ENCODE measurements around the gene KRTAP29-1.
"Not testable (repeated sequence)": the region's sequence is repeated elsewhere in the genome, so short reads cannot be mapped to it uniquely, and the experiment has no call there.

The KRTAP29-1 gene

GRCh38 chr17:41301916-41302901 is at the start of gene KRTAP29-1:
Gene KRTAP29-1, minus strand, starts transcription at chr17:41302851. Its CDS starts 0 bp downstream, at chr17:41302851.
- DNase-seq = no peak

GRCh38 chr17:41351177-41351576 is 48.5 kb upstream of the KRTAP29-1 start:
- no peak for DNase-seq

DNA sequence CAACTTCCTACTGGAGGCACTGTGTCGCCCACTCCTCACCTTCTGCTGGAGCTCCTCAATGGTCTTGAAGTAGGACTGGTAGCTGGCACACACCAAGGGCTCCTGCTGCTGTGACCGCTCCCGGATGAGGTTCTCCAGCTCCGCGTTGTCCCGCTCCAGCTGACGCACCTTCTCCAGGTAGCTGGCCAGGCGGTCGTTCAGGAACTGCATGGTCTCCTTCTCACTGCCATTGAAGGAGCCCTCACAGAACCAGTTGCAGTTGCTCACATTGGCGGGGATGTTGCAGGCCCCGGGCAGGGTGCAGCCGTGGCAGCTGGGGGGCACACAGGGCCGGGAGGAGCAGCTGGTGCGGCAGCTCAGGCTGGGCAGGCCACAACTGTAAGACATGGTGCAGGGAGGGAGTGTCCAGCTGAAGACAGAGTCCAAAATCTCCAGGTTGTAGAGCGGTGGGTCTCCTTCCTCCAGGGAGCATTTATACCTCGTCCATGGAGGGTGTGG is 47.8 kb upstream of the KRTAP29-1 start, which contains the start of gene KRT33A:
Gene KRT33A, minus strand, starts transcription at position 448 of the 498 bp plus-strand sequence. Its CDS starts 61 bp downstream, at position 387.
- not testable (repeated sequence) for DNase-seq

GRCh38 chr17:41347869-41348760 is 45.5 kb upstream of the KRTAP29-1 start:
- no peak for DNase-seq

GRCh38 chr17:41346421-41346820 is 43.8 kb upstream of the KRTAP29-1 start:
- DNase-seq = not testable (repeated sequence)

DNA sequence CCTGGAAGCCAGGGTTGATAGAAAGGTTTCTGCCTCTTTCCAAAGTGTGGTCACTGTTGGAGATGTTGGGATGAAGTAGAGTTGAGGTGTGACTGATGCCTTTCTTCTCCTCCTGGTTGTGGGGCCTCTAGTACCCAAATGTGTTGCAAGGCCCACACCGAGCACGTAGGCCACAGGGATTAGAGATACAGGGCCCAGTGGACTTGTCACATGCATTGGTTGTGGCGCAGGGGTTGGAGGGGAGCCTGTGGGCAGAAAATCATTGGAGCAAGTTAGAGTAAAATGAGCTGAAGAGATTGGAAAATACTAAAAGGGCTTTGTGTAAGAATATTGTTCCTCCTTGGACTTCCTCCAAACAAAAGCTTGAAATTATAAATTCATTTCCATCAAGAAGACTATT is 43.3 kb upstream of the KRTAP29-1 start:
- DNase-seq = no peak

GRCh38 chr17:41343029-41343428 is 40.4 kb upstream of the KRTAP29-1 start:
- DNase-seq = no peak

GRCh38 chr17:41340934-41341861 is 38.5 kb upstream of the KRTAP29-1 start:
- peak; percentile 54 for DNase-seq

DNA sequence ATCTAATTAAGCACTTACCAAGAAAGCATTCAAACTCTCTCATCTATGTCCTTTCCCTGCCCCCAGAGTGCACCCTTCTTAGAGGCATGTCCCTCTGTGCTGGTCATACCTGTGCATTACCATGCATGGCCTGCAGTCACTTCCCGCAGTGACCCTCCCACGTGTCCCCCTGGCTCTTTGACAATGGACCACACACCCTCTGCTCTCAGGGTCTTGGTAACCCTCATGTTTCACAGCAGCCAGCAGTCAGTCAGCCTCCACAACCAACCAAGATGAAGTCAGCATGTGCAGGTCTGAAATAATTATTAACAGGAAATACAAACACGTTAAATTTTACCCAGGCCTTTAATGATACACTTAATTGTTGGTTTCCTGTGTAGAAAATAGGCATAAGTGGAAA is 37.8 kb upstream of the KRTAP29-1 start:
- no peak for DNase-seq

DNA sequence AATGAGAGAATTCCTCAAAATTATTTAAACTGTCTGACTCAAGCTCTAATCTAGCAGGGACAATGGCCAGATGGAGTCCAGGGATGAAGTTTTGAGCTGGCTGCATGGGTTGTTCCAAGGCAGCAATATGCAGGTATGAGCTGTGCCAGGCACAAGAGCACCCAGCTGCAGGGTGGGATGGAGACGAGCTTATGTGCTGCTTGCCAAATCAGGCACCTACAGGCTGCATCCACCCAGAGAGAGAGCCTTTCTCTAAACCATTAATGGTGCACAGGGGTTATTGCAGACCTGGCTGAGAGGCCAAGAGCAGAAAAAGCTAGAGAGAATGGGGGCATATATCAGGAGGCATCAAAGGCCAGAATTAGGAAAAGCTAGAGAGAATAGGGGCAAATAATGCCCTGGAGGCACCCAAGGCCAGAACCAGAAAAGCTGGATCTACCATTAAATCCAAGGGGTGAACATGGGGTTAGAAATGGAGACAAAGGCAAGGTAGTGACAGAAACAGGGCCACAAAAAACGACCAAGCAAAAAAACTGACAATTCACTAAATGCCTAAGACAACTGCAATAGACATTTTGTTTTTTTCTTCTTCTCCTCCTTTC is 37.0 kb upstream of the KRTAP29-1 start:
- DNase-seq = no peak

DNA sequence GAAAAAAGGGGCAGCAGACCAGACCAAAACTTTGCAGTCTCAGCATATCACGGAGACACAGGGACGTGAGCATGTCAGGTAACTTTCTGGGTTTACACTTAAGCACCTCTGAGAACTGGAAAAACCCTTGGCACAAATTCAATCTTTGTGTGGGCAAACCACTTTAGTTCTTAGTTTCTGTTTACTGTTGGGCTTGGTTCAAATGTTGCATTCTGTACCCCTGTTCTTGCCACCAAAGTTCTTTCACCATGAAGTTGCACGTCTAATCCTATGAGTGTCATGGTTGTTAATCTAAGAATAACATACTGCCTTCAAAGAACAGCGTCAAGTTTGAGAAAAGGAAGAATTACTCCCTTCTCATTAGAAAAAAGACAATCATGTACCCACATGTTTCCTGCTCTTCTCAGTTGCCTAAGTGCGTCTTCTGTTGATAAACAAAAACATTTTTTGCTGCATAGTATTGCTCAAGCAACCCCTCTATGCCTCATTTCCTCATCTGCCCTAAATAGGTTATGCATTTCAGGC is 36.4 kb upstream of the KRTAP29-1 start:
- peak; percentile 40 for DNase-seq

DNA sequence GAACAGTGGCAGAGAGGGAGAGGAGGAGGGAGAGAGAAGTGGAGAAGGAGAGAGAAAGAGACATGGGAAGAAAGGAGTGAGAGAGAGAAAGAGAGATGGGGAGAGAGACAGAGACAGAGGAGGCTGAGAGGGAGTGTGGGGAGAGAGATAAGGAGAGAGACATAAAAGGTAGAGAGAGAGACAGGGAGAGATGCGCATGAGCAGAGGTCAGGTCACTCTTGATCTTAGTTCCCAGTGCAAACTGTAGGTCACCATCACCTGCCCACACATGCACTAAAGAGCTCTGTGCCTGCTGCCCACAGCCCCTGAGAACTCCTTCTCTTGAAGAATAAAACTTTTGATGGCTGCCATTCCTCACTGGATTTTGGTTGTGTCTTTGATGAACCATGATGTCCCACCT is 33.1 kb upstream of the KRTAP29-1 start:
- no peak for DNase-seq

DNA sequence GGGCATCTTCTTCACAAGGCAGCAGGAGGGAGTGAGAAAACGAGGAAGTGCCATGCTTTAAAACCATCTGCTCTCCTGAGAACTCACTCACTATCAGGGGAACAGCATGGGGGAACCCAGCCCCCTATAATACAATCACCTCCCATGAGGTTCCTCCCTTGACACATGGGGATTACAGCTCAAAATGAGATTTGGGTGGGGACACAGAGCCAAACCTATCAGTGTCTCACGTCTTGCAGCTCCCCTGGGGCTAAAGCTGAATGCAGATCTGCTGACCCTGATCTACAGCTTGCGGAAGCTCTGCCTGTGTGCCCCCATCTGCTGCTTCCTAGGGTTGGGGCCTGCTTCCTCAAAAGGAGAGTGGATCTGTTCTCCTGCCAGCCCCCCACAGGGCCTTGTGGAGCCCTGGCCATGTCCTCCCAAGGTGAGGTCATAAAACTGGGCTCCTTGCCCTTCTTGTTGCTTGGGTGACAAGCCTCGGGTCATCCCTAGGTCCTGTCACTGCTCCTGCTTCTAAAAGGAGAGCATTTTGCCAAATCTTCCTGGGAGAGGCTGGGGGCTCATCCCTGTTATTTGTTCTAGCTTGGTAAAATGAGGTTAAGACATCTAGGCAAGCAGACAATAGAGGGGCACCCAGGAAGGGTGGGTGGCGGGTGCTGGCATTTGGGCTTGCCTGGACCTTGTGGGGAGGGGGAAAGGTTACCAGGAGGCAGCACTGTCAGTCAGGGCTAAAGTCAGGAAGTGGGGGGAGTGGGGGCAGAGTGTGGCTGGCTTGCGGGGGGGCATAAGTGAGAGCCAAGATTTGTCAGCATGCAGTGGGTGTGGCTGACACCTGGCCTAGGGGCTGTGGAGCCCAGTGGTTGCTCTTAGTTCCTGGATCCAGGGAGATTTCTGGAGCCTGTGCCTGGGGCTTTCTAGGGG is 32.0 kb upstream of the KRTAP29-1 start:
- DNase-seq = no peak

GRCh38 chr17:41333836-41334235 is 31.2 kb upstream of the KRTAP29-1 start:
- DNase-seq = no peak

DNA sequence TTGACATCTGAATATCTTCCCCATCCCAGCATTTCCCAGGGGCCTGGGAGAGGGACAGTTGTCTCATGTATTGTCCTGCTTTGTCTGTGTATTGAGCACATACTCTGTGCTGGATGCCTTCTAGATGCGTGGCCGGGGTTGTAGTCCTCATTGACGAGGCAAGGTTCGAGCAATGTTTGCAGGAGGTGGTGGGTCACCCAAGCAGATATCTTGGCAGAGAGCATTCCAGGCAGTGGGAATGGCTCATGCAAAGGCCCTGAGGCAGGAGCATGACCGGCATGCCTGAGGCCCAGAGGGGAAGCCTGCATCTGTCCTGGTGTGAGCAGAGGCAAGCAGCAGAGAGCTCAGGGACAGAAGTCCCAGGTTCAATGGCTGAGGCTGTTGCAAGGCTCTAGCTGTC is 30.4 kb upstream of the KRTAP29-1 start:
- no peak for DNase-seq

DNA sequence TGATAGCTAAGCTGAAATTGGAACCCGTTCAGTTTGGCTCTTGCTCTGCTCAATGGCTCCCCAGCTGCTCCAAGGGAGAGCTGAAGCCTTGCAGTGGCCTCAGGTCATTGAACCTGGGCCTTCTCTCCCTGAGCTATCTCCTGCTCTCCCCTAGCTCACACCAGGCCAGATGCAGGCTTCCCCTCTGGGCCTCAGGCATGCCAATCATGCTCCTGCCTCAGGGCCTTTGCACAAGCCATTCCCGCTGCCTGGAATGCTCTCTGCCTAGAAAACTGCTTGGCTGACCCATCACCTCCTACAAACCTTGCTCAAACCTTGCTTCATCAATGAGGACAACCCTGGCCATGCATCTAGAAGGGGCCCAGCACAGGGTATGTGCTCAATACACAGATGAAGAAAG is 29.6 kb upstream of the KRTAP29-1 start:
- no peak for DNase-seq

GRCh38 chr17:41331606-41332005 is 29.0 kb upstream of the KRTAP29-1 start:
- DNase-seq = no peak

- no peak for DNase-seq
Measured at GRCh38 chr17:41329279-41329948, 26.8 kb upstream of the KRTAP29-1 start.

DNA sequence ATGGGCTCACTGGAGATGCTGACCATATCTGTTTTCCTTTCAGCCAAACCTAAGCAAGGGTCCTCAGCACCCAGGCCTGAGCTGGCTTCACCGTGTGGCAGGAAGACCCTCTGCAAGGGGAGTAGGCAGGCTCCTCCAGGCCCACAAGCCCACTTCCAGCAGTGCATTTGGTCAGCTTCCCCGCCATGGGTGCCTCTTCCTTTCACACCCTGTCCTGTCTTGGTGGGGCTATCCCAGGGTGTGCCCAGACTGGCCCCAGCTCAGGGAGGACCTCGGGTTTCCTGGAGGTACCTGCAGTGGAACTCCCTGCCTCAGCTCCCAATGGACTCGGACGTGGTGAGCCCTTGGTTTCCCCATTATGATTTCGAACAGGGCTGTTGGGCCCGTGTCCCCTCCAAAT is 25.6 kb upstream of the KRTAP29-1 start:
- no peak for DNase-seq

All from activated CD4-positive, alpha-beta T cell treated with anti-CD3 and anti-CD28 coated beads, Interleukin-2, amount 50 U/mL, for 1 hour (primary cell).